ENCODE measurements around the gene PPP5C.
"Not testable (repeated sequence)": the region's sequence is repeated elsewhere in the genome, so short reads cannot be mapped to it uniquely, and the experiment has no call there.

PPP5C gene

DNA sequence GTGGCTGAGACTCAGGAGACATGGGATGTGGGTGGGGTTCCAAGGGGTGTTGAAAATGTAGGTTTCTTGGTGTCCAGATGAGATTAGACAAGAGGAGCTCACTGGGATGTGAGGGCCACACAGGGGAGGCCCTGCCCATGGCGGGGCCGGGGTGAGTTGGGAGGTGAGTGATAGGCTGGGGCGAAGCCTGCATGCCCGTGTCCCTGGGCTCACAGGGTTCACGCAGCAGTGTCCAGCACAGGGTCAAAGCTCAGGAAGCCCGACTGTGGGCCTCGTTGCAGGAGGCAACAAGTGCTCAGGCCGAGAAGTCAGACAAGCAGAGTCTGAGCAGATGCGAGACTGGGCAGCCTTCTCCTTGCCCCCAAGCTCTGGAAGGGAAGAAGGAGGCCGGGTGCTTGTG is 39.3 kb downstream of the PPP5C start:
- no peak for DNase-seq (ENCODE audit: low read depth)

DNA sequence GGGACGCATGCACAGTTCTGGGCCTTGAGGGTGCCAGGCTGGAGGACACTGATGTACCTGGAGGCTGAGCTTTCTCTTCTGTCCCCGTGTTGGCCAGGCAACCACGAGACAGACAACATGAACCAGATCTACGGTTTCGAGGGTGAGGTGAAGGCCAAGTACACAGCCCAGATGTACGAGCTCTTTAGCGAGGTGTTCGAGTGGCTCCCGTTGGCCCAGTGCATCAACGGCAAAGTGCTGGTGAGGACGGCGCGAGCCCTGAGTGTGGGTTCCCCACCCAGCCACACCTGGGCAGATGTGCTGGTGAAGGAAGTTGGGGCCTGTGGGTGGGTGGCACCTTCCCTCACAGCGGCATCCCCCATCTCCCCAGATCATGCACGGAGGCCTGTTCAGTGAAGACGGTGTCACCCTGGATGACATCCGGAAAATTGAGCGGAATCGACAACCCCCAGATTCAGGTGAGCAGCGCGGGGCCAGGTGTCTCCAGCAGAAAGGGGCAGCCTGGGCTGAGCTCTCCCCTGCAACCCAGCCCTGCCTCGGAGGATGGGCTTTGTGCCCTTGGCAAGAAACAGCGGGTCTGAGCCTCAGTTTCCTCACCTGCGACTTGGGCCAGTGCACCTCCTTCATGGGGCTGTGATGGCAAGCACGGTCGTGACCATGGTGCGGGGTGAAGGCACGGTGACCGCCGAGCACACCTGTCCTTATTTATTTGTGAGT is 40.3 kb downstream of the PPP5C start:
- no peak for DNase-seq (ENCODE audit: low read depth)

DNA sequence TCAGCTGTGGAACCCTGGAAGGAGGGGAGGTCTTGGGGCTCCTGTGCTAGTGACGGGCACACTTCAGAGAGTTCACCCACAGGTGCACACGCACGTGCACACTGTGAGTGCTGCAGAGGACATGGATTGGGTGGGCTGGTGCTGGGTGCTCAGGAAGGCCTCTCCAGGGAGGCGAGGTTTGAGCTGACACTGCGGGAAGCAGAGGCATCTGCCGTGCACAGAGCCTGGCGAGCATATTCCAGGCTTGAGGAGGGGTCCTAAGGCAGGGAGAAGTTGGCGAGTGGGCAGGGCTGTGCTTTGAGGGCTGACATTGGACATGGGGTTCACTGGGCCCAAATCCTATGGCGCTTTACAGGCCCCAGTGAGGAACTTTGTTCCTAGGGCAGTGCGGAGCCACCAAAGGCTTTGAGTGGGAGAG is 40.8 kb downstream of the PPP5C start:
- no peak for DNase-seq (ENCODE audit: low read depth)

DNA sequence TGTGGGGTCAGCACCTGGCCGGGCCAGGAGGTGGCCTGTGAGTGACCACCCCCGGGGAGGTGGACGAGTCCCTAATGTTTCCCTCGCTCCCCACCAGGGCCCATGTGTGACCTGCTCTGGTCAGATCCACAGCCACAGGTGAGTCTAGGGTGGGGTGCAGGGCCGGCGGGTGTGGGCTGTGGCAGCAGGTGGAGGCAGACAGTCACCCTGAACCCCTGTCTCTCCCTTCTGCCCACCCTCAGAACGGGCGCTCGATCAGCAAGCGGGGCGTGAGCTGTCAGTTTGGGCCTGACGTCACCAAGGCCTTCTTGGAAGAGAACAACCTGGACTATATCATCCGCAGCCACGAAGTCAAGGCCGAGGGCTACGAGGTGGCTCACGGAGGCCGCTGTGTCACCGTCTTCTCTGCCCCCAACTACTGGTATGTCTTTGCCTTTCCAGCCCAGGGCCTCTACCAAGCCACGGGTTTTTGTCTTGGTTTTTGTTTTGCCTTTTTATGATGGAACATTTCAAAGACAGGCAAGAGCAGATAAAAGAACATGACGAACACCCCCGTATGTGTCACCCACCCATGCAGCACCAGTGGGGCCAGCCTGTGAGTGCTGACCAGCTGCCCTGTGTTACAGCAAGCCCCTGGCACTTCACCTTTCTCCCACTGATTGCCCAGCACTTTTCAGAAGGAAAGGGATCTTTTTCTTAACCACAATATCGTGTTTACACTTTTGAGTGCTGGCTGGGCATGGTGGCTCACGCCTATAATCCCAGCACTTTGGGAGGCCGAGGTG is 41.6 kb downstream of the PPP5C start:
- no peak for DNase-seq (ENCODE audit: low read depth)

DNA sequence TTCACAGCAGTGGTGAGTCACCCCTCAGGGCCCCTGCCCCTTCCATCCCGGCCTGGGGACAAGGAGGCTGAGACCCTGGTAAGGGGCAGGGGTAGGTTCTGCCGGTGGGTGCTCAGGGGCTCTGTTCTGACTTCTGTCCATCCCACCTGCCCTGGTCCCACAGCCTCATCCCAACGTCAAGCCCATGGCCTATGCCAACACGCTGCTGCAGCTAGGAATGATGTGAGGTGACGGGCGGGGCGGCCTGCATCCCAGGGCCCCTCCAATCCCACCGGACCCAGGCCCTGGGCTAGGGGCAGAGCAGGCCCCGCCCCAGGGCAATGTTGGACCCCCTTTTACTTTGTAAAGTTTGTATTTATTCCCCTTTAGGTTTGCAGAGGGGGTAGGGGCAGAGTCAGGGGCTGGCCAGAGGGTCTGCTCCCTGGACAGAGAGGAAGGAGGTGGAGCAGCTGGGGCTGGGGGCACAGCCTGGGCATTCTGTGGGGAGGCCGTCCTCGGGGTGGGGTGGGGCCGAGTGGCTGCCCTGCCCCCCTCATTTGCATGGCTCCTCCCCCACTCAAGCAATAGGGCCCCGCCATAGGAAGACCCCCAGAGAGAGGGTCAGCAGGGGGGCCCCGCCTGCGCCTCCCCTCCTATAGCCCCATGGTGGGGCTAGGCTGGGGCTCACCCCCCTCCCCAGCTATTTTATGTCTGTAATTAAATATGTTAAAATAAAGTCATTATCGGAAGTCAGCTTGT is 43.4 kb downstream of the PPP5C start:
- no peak for DNase-seq (ENCODE audit: low read depth)

DNA sequence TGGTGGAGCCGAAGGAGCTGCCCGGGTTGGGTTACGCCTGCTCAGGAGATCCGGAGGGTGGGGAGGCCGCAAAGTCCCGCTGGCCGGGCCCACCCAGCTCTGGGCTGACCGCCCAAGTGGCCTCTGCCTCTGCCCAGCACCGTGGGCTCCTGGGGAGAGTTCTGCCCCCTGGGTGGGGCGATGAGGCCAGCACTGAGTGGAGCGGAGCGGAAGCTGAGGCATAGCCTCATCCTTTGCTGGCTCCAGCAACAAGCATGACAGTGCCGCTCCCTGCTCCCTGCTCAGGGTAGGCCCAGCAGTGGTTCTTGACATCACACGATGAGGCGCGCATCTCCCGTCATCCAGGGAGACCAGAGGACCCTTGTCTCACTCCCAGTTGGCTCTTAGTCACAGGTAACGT is 44.0 kb downstream of the PPP5C start:
- DNase-seq (ENCODE audit: low read depth), result no peak

DNA sequence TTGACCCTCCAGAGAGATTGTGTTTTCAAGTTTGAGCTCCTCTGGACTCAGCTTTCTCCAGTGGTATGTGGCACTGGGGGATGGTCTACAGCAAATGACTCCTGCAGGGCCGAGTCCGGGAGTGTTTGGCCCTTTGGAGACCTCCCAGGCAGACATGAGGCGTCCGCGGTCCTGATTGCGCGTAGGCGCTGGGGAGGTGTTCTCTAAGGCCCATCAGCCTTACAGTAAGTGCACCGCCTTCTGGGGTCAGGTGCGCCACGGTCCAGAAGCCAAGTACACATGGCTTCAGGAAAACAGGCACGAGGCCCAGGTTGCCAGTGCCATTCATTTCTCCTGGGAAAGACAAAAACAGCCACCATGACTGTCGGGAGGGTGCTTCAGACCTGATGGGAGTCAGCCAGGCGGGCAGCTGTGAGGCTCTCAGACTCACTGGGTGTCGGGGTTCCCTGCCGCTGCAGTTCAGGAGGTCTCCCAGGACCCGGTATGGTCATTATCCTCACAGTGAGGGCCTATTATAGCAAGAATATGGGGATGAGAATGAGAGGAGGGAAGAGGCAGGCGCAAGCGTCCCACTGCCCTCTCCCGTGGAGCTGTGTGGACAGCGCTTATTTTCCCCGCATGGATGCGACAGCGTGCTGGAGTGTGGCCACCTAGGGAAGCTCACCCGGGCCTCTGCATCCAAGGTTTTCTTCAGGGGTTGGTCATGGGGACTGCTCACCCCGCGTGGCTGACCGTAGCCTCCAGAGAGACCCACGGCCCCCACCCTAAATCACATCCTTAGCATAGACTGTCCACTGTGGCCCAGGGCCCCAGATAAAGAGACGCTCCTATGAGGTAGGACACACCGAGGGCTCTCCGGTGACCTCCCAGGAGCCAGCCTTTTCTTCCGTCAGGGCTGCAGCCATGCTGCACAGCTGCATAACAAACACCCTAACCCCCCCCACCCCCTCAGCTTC is 44.7 kb downstream of the PPP5C start:
- DNase-seq (ENCODE audit: low read depth), result no peak

DNA sequence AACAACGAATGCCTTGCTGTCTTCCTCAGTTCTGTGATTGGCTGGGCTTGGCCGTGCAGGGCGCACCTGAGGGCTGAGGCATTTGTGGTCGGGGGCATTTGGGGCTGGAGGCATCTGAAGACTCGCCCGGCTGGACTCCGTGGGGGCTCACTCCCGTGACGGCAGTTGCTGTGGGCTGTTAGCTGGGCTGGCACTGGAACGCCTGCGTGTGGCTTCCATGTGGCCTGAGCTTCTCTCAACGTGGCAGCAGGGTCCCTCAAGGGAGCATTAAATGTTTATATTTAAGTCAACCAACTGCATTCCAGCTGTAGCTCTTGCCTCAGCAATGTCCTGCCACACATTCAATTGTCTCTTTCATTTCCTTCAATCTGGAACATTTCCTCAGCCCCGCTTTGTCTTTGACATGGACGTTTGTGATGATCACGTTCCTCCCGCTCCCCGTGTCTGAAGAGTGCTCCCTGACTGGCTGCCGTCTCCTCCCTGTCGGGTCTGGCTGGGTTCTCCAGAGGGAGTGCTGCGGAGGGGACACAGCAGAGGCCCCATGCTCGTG is 45.4 kb downstream of the PPP5C start:
- DNase-seq (ENCODE audit: low read depth), result no peak

DNA sequence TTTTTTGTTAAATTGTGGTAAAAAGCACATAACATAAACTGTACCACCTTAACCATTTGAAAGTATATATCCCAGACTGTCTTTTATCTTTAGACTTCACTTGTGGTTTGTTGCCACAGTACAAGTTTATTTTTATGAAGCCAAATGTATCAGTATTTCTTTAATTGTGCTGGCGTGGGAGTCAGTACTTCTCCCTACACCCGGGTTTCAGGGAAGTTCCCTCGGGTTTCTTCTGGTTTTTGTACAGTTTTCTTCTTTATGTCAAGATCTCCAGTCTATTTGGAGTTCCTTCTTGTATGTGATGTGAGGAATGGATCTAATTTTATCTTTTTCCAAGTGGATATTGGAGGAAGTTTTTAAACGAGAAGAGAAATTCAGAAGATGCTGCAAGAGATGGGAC is 46.0 kb downstream of the PPP5C start:
- no peak for DNase-seq (ENCODE audit: low read depth)

DNA sequence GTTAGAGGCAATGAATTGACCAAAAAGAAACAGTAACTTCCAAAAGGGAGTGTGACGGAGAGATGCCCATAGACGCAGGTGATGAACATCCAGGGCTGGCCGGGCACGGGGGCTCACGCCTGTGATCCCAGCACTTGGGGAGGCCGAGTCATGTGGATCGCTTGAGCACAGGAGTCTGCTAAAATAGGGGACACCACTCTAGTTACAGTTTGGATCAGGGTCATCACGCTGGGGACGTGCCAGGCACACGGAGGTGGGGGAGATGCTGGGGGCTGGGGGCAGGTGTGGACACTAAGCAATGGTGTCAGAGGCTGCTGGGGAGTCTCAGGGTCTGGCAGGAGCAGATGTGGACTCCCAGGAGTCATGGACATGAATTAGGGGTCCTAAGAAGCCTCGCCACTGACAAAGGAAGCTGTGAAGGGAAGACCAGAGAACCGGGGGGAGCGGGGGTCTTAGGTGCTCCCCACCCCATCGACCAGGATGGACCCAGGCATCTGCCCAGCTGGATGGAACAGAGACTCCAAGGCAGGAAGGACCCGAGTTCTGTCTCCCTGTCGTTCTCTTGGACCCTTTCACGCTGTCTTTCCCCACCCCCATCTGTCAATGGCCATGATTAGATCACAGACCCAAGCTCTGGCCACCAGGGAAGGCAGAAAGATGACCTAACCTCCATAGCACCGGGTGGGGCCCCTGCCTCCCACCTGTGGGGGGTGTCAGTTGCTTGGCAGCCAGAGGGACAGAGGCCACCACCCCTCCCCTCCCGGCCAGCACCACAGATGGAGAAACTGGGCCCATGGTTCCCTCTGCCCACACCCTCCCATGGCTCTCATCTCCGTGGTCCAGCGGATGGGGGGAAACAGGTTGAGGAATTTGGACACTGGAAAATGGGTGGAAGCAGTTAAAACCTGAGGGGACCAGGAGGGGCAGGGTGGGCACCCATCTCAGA is 46.8 kb downstream of the PPP5C start:
- no peak for DNase-seq (ENCODE audit: low read depth)

DNA sequence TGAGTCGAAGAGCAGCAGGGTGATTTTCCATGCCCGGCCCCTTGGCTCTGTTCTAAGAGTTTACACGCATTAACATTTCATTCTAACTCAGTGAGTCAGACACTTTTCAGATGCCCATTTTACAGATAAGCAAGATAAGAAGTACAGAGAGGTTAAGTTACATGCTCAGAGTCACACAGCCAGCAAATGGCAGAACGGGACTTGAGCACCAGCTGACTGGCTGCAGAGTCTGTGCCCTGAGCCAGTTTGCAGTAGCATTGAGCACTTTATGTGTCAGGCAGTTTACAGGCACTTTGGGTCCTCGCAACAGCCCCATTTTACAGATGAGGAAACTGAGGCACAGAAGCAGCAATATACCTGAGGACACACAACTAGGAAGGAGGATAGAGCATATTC is 47.5 kb downstream of the PPP5C start:
- DNase-seq (ENCODE audit: low read depth), result no peak

DNA sequence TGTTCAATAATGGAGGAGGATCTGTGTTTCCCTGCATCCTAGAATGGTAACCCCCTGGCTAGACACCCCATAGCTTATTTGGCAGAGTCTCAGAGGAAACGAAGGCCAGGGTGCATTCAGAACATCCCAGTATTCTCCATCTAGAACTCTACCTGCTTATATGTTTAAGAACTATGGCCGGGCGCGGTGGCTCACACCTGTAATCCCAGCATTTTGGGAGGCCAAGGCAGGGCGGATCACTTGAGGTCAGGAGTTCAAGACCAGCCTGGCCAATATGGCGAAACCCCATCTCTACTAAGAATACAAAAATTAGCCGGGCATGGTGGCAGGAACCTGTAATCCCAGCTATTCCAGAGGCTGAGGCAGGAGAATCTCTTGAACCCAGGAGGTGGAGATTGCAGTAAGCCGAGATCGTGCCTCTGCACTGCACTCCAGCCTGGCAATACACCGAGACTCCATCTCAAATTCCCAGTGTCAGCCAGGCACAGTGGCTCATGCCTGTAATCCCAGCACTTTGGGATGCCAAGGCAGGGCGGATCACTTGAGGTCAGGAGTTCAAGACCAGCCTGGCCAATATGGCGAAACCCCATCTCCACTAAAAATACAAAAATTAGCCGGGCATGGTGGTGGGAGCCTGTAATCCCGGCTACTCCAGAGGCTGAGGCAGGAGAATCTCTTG is 51.1 kb downstream of the PPP5C start:
- not testable (repeated sequence) for DNase-seq (ENCODE audit: low read depth)

DNA sequence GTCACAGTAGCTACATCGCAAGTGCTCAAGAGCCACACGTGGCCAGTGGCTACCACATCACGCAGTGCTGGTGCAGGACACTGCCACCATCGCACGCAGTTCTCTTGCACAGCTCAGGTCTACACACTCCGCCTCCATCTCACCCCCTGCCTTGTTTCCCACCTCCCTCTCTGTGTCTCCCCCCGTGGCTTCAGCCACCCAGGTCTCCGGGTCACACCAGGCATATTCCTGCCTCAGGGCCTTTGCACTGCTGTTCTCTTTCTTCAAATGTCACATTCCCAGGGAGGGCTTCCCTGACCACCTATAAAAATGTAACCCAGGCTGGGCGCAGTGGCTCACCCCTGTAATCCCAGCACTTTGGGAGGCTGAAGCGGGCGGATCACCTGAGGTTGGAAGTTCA is 55.8 kb downstream of the PPP5C start:
- no peak for DNase-seq (ENCODE audit: low read depth)

DNA sequence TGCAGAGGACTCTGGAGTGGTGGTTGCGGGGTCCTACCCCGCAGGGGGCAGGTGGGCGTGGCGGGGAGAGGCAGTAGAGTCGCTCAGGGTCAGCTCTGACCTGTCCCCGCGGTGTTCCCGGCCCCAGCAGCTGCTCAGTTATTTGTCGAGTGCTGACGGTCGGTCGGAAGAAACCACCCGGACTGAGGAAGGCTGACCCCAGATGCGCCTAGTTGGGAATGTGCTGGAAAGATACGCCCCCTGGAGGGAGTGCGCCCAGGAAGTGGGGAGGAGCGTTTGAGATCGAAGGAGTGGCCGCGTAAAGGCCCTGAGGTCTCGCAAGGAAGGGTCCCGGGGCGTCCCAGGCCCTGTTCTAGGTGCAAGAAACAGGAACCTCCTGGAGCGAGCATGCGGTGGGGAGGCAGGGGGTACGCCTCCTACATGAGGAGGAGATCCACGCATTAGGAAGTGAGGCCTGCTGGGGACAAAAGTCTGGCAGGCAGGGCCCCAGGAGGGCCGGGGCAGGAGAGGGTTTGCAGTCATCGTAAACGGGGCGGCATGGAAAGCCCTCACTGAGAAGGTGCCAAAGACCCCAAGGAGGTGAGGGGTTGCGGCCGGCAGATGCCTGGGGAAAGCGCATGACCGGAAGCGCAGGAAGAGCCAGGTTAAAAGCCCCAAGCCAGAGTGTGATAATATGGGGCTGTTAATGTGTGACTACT is 57.3 kb downstream of the PPP5C start:
- no peak for DNase-seq (ENCODE audit: low read depth)

DNA sequence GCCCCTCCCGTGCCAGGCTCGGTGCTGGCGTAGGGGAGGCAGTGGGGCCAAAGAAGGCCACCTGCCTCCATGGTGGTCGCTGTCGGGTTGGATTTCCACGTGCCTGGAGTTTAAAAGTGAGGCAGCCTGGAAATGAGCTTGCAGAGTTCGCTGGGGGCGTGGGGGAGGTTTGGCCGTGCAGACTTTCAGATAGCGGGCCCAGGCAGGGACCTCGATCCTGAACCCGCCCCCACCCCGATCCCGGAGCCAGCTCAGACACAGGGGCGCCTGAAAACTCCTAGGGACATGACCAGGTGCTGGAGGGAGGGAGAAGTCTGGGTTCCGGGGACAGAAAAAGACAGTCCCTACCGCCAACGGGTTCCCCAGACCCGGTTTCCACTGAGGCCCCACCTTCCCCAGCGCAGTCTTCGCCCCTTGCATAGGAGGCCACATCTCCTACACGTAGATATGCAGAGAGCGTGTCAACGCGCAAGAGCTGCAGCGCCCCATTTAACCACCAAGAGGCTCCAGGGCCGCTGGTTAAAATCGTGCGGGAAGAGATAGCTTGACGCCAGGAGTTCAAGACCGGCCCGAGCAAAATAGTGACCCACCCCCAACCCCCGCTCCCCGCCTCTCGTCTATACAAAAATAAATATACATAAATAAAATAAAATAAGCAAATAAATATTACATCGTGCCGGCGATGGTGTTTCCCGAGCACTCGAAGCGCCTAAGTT is 58.0 kb downstream of the PPP5C start:
- no peak for DNase-seq (ENCODE audit: low read depth)

DNA sequence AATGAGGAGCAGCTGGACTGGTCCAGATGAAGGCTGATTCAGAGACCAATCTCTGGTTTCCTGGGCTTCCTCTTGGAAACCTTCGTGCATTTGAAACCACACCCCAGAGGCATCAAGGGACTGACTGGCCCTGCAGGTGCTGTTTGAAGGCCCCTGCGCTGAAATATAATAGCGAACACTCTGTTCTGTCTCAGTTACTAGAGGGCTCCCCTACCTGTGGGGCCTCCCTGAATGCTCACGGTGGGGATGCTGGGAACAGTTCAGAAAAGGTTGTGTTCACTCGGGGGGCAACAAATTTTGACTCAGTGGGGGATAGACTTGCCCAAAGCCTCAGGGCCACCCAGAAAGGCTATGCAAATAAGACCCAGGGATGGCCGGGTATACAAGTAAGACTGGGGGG is 60.1 kb downstream of the PPP5C start:
- no peak for DNase-seq (ENCODE audit: low read depth)

DNA sequence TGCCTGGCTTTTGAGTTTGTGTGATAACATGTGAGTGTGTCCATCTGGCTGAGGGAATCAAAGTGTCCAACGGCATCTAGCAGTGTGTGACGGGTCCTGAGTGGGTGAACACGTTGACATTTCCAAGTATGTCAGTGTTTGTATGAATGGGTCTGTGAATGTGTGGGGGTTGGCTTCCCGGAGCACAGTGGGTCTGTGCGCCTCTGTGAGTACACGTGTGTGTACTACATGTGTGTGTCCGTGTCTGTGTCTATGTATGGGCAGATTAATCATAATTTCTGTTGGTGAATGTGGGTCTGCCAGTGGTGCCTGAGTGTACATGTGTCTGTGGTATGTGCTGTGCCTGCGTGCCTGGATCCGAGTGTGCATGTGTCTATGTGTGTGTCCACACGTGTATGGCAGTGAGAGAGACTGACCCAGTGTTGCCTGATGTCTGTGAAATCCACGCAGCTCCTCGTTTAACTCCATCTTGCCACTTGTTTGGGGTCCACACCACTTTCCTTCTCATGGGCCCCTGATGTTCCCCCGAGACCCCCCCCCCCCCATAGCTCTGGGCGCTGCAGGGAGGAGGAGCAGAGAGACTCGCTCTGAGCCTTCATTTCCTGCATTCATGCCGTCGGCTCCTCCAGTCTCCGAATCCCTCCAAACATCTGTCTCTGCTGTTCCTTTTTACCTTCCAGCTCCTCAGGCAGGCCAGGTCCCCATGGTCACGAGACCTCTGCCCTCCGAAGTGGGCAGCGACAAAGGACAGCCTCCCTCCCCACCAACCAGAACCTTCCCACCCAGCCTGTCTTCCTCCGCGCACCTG is 61.2 kb downstream of the PPP5C start:
- DNase-seq (ENCODE audit: low read depth), result no peak

DNA sequence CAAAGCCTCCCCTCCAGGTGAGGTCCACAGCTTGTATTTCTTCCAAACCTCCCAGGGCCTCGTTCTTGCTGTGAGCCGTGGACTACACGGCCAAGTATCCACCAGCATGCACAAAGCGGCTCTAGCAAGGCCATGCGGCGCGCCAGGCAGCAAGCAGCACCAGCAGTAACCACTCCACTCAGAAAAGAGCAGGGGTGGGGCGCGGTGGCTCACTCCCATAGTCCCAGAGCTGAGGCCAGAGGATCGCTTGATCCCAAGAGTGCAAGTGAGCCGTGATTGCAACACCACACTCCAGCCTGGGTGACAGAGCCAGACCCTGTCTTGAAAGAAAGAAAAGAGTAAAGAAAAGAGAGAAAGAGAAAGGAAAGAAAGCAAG is 61.8 kb downstream of the PPP5C start:
- DNase-seq (ENCODE audit: low read depth), result no peak
